ENCODE results near the gene SLC6A4. TPM values are rescaled to one million over a fixed set of nuclear protein-coding genes. Genes with fewer than 3 reads are reported as not detected.
A peak's percentile ranks its signal among the peaks of the same experiment; 100 is the strongest.
"Not testable (repeated sequence)": the region's sequence is repeated elsewhere in the genome, so short reads cannot be mapped to it uniquely, and the experiment has no call there.

The SLC6A4 gene
- total RNA-seq, 1 donor from 2014 or later, result under 0.01 TPM

DNA sequence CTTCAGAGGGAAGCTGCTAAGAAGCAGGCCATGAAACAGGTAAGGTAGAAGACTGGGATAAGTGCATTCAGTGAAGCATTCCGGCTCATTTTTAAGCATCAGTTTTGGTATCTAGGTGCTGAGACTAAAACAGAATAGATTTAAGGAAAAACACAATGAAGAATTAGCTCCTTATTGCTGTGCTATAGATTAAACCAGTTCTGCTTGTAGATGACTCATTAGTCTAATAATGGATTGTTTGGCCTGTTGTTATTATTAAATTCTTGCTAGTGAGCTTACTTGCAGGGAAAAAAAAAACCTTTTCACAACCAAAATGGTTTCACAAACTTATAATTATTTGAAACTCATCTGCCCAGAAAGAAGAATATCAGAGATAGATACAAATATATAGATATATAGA lies 62.9 kb downstream of the SLC6A4 start:
- peak; percentile 18 for DNase-seq (ENCODE audit: low read depth)

DNA sequence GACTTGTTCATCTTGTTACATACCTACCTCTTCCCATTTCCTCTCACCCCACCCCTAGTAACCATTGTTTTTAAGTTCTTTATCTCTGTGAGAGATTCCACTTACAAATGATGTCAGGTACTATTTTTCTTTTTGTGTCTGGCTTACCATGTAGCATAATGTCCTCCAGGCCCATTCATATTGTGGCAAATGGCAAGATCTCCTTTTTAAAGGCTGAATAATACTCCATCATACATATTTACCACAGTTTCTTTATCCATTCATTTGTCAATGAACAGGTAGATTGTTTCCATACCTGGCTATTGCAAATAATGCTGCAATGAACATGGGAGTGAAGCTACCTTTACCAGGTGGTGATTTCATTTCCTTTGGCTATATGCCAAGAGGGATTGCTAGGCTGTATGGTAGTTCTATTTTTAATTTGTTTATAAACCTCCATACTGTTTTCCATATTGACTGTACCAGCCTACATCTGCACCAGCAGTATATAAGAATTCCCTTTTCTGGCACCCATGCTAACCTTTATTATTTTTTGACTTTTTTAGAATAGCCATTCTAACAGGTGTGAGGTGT lies 65.0 kb downstream of the SLC6A4 start:
- no peak for DNase-seq (ENCODE audit: low read depth)

DNA sequence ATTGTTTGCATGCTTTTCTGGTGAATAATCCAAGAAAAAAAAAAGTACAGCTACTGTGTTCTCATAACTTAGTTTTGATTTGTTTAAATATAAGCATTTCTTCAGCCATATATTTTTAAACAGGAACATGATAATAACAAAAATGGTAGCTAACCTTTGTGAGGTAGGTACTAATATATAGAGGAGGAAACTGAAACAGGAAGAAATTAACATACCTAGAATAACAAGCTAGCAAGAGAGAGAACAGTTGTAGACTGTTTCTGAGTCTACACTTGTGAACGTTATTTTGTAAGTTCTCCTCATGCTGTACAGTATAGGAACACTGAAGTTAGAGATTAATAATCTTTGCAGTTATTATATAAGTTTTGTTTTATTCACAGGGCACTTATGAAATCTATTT lies 69.5 kb downstream of the SLC6A4 start:
- DNase-seq (ENCODE audit: low read depth), result no peak

DNA sequence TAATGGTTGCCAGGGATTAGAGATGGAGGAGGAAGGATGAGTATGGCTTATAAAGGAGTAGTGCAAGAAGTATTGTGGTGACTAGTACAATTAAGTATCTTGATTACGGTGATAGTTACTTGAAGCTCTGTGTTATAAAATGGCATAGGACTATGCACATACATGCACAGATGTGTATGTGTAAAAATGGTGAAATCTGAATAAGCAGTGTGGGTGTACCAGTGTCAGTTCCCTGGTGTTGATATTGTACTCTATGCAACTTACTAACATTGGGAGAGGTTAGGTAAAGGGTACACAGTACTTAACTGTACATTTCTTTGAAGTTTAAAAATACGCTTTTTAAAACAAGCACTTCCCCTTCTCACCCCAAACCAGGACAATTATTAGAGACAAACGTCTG lies 70.3 kb downstream of the SLC6A4 start:
- DNase-seq (ENCODE audit: low read depth), result no peak

DNA sequence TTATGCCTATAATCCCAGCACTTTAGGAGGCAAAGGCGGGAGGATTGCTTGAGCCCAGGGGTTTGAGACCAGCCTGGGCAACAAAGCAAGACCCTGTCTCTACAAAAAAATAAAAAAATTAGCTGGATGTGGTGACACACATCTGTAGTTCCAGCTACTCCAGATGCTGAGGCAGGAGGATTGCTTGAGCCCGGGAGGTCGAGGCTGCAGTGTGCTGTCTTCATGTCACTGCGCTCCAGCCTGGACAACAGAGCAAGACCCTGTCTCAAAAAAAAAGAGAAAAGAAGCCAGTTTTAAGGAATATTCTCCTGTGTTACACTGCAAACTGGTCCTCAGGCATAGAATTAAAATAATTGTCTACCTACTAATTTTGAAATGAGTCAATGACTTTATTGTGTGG lies 71.0 kb downstream of the SLC6A4 start:
- DNase-seq (ENCODE audit: low read depth), result no peak

DNA sequence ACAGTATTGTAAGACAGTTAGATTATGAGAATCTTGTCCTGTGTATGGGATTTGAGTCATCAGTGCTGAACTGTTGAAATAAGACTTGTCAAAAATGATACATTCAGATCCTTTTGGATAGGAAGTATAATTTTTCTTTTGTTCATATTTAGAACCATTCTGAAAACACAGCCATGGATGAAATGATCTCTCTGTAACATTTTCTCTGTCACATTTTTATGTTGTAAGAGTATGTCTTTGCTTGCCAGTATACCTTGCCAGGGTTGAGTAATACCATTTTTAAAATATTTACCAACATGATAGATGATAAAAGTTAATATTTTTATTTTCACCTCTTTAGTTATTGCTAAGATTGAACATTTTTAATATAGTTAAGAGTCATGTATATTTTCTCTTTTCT lies 73.9 kb downstream of the SLC6A4 start:
- DNase-seq (ENCODE audit: low read depth), result no peak

DNA sequence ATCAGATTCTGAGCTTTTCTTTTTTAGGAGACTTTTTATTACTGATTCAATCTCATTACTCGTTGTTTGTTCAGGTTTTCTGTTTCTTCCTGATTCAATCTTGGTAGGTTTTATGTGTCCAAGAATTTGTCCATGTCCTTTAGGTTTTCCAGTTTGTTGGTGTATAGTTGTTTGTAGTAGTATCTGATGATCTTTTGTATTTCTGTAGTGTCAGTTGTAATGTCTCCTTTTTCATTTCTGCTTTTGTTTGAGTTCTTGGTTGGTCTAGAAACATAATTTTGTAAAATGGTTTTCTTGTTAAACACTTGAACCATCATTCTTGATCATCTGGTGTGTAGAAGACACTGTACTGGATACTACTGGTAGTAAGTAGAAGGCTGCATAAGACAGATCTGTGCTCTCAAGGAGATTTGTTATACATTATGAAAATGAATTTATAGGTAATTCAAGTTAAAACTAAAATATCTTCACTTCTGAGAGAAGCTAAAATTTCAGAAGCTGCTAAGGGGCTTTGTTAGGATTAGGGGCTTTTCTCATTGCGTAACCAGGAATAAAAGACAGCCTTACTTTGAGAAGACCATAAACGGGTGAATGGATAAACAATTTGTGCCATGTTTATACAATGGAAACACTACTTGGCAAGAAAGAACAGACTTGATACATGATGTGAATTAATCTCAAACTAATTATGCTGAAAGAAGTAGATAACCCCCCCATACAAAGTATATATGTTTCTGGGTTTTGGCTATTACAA lies 74.9 kb downstream of the SLC6A4 start:
- DNase-seq (ENCODE audit: low read depth), result no peak

DNA sequence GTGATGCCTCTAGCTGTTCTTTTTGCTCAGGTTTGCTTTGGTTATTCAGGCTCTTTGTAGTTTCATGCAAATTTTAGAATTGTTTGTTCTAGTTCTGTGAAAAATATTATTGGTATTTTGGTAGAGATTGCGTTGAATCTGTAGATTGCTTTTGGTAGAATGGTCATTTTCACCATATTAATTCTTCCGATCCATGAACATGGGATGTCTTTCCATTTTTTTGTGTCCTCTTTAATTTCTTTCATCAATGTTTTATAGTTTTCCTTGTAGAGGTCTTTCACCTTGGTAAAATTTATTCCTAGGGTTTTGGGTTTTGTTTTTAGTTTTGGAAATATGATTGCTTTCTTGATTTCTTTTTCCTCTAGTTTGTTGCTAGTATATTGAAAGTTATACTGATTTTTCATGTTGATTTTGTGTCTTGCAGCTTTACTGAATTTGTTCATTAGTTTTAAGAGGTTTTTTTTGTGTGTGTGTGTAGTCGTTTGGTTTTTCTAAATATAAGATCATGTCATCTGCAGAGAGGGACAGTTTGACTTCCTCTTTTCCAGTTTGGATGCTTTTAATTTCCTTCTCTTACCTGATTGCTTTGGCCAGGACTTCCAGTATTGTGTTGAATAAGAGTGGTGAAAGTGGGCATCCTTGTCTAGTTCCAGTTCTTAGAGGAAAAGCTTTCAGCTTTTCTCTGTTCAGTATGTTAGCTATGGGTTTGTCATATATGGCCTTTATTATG lies 76.4 kb downstream of the SLC6A4 start:
- DNase-seq (ENCODE audit: low read depth), result no peak

DNA sequence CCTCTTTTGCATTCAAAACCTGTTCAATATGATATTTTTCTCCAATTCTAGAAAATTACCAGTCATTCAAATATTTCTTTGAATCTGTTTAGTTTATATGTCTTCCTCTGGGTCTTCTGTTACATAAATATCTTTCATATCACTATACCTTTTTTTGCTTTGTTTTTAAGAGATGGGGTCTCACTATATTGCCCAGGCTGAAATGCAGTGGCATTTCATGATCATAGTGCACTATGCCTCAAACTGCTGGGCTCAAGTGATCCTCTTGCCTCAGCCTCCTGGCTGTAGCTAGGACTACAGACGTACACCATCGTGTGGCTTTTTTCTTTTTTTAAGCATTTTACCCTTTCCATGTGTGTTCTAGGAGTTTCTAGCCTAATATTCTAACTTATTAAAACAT lies 80.1 kb downstream of the SLC6A4 start:
- no peak for DNase-seq (ENCODE audit: low read depth)

DNA sequence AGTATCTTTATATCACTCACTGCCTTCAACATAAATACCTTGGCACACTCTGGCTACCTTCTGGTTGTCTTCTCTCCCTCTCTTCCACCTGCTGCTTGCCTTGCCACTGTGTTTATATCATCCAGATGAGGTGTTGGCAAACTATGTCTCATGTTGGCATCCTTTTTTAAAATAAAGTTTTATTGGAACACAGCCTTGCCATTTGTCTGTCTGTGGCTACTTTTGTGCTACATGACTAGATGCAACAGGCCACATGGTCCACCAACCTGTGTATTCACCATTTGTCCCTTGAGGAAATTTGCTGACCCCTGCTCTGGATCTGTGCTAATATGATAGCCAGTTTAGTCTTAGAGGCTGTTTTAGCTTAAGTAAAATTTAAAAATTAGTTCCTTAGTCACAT lies 82.0 kb downstream of the SLC6A4 start:
- no peak for DNase-seq (ENCODE audit: low read depth)

DNA sequence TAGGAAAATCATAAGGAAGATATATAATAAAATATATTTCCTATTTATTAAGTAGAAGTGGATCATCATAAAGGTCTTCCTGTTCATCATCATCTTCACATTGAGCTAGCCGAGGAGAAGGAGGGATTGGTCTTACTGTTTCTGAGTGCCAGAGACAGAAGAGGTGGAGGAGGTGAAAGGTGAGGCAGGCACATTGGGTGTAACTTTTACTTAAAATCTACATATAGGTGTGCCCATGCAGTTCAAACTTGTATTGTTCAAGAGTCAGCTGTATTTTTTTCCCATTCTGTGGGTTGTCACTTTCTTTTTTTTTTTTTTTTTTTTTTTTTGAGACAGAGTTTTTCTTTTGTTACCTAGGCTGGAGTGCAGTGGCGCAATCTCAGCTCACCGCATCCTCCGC lies 84.0 kb downstream of the SLC6A4 start:
- no peak for DNase-seq (ENCODE audit: low read depth)

DNA sequence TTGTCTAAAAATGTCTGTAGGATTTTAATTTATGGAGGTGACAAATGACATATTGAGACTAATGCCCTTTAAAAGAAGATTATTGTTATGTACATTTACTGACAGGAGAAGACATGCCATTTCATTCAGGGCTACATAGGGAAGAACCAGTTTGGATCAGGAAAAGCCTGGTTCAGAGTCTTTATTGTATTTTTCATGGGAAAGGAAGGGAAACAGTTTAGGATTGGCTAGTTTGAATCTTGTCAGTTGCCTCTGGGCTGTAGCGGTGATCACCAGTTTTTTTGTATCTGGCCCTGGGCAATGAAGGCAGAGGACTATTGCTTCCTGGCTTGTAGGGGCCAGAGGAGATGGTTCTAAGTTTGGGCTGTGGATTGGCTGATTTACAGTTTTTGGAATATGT lies 87.1 kb downstream of the SLC6A4 start:
- no peak for DNase-seq (ENCODE audit: low read depth)

DNA sequence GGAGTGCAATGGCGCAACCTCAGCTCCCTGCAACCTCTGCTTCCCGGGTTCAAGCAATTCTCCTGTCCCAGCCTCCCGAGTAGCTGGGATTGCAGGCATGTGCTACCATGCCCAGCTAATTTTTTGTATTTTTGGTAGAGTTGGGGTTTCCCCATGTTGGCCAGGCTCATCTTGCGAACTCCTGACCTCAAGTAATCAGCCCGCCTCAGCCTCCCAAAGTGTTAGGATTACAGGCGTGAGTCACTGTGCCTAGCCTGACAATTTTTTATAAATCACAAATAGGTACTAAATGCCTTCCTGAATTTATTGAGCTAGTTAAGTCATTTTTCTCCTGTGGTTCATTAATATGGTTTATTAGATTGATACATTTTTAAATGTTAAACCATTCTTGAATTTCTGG lies 87.6 kb downstream of the SLC6A4 start:
- DNase-seq (ENCODE audit: low read depth), result not testable (repeated sequence)

Other genes with a start within 250 kb of the SLC6A4 start
- 1.7 and 12.0 TPM in 2 replicates for gene NSRP1, start 118.9 kb downstream of the SLC6A4 start, total RNA-seq
- gene BLMH, start 56.2 kb upstream of the SLC6A4 start, total RNA-seq, result 16.5 and 42.1 TPM in 2 replicates
- not detected in 2 replicates for gene TMIGD1, start 98.4 kb upstream of the SLC6A4 start, total RNA-seq
- gene CPD, start 143.2 kb upstream of the SLC6A4 start, total RNA-seq, result 169 and 332 TPM in 2 replicates
- 42.5 and 83.4 TPM in 2 replicates for gene GOSR1, start 241.7 kb upstream of the SLC6A4 start, total RNA-seq

All from renal cortical epithelial cell (primary cell).